Erythroblast (primary cell): ENCODE data around the gene SLC25A26.

ENCODE experiments used
- GATA1 ChIP-seq: IDR thresholded peaks from 2 replicates; pipeline ENCODE4 v1.6.1; 2011; ENCODE audit warnings: low read depth, mild to moderate bottlenecking, control low read depth, low read length, moderate library complexity
- POLR2A ChIP-seq: IDR thresholded peaks from 2 replicates; pipeline ENCODE4 v1.6.1; 2011; ENCODE audit warnings: mild to moderate bottlenecking, low read length

DNA sequence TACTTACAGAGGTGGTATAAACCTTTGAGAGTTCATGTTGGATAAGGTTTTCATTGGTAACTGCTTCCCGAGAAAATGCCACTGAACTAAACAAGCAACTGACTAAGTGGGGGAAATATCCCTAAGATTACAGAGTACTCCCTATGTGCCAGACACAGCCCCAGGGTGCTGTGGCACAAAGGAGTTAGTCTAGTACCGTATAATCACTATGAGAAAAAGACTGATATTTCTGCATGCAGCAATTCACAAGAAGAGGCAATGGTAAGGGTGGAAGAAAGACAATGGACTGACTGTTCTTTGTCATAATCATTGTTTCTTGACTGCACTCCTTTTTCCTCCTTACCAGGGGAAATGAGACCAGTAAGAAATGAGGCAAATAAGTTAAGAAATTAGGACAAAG is 20.0 kb upstream of the SLC25A26 start:
- no peak for TF ChIP-seq POLR2A
- TF ChIP-seq GATA1: no peak
